Mesenchymal stem cell (in vitro differentiated cells and primary cell): ENCODE measurements around the gene XAF1. TPM values are rescaled to one million over a fixed set of nuclear protein-coding genes. Genes with fewer than 3 reads are reported as not detected.

Experiments
- DNase-seq: peaks from one replicate; pipeline ENCODE4 v3.0.0-alpha.2; 2013
- H2AFZ ChIP-seq: one replicate; pipeline ENCODE4 v1.6.1; 2013; ENCODE audit warnings: low read depth, mild to moderate bottlenecking, control low read depth, inconsistent platforms, low read length, moderate library complexity
- H2AK5ac ChIP-seq: 2 replicates; pipeline ENCODE4 v1.6.1; 2013; ENCODE audit warnings: low read length, moderate library complexity, mild to moderate bottlenecking, inconsistent platforms; ENCODE audit not compliant: severe bottlenecking
- H2BK120ac ChIP-seq: one replicate; pipeline ENCODE4 v1.6.1; 2013; ENCODE audit warnings: low read depth, mild to moderate bottlenecking, inconsistent platforms, low read length, moderate library complexity
- H2BK12ac ChIP-seq, 2 experiments: one replicate each; pipeline ENCODE4 v1.6.1; 2013; ENCODE audit warnings: inconsistent platforms in 2 of 2, low read length in 2 of 2, mild to moderate bottlenecking in 2 of 2, moderate library complexity in 2 of 2, control low read depth in 1 of 2
- H2BK15ac ChIP-seq: one replicate; pipeline ENCODE4 v1.6.1; 2013; ENCODE audit warnings: mild to moderate bottlenecking, low read depth, inconsistent platforms; ENCODE audit not compliant: poor library complexity, severe bottlenecking
- H2BK5ac ChIP-seq: 2 replicates; pipeline ENCODE4 v1.6.1; 2013; ENCODE audit warnings: low read depth, mild to moderate bottlenecking, low read length, control low read depth, inconsistent platforms; ENCODE audit not compliant: poor library complexity, severe bottlenecking
- H3K14ac ChIP-seq, 2 experiments: one replicate each; pipeline ENCODE4 v1.6.1; 2013; ENCODE audit warnings: inconsistent platforms in 2 of 2, low read length in 2 of 2, control low read depth in 1 of 2, mild to moderate bottlenecking in 1 of 2, moderate library complexity in 1 of 2
- H3K18ac ChIP-seq, 2 experiments: one replicate each; pipeline ENCODE4 v1.6.1; 2013; ENCODE audit warnings: inconsistent platforms in 2 of 2, low read length in 2 of 2, control low read depth in 1 of 2, low read depth in 1 of 2, mild to moderate bottlenecking in 1 of 2
- H3K23ac ChIP-seq, 2 experiments: one replicate each; pipeline ENCODE4 v1.6.1; 2013; ENCODE audit warnings: inconsistent platforms in 2 of 2, low read length in 2 of 2, mild to moderate bottlenecking in 2 of 2, moderate library complexity in 2 of 2, control low read depth in 1 of 2
- H3K27ac ChIP-seq: 2 replicates; pipeline ENCODE4 v1.5.1; 2013; ENCODE audit warnings: mild to moderate bottlenecking, moderate library complexity, low read length, control low read depth, inconsistent platforms; ENCODE audit not compliant: poor library complexity, severe bottlenecking
- H3K27me3 ChIP-seq, 2 experiments: 2 replicates each; pipeline versions ENCODE4 v1.6.1 to v1.7.0; 2013; ENCODE audit warnings: low read length in 2 of 2, mild to moderate bottlenecking in 2 of 2, moderate library complexity in 2 of 2, control low read depth in 1 of 2, inconsistent platforms in 1 of 2; ENCODE audit not compliant: control insufficient read depth in 1 of 2, insufficient read depth in 1 of 2
- H3K36me3 ChIP-seq, 2 experiments: 2 replicates each; pipeline versions ENCODE4 v1.6.1 to v1.7.0; 2013; ENCODE audit warnings: low read length in 2 of 2, control low read depth in 1 of 2, inconsistent platforms in 1 of 2, low read depth in 1 of 2, mild to moderate bottlenecking in 1 of 2; ENCODE audit not compliant: insufficient read depth in 2 of 2, control insufficient read depth in 1 of 2
- H3K4ac ChIP-seq, 2 experiments: one replicate each; pipeline ENCODE4 v1.6.1; 2013; ENCODE audit warnings: inconsistent platforms in 2 of 2, low read length in 2 of 2, mild to moderate bottlenecking in 2 of 2, moderate library complexity in 2 of 2, control low read depth in 1 of 2, low read depth in 1 of 2
- H3K4me1 ChIP-seq: 2 replicates; pipeline ENCODE4 v1.6.1; 2013; ENCODE audit warnings: low read depth, low read length, control low read depth; ENCODE audit not compliant: control insufficient read depth, insufficient read depth
- H3K4me2 ChIP-seq: 2 replicates; pipeline ENCODE4 v1.6.1; 2013; ENCODE audit warnings: low read length, mild to moderate bottlenecking, inconsistent platforms; ENCODE audit not compliant: poor library complexity, severe bottlenecking
- H3K4me3 ChIP-seq, 2 experiments: 2 replicates each; pipeline versions ENCODE4 v1.5.1 to v1.7.0; 2013; ENCODE audit warnings: low read length in 2 of 2, mild to moderate bottlenecking in 2 of 2, control low read depth in 1 of 2, low read depth in 1 of 2; ENCODE audit not compliant: insufficient read depth in 1 of 2
- H3K79me1 ChIP-seq: replicated peaks from 2 replicates; pipeline ENCODE4 v1.6.1; 2013; ENCODE audit warnings: mild to moderate bottlenecking, control low read depth, low read length, inconsistent platforms; ENCODE audit not compliant: poor library complexity, severe bottlenecking
- H3K9ac ChIP-seq: 2 replicates; pipeline ENCODE4 v1.7.0; 2013; ENCODE audit warnings: mild to moderate bottlenecking, low read length, moderate library complexity
- H3K9me3 ChIP-seq: 2 replicates; pipeline ENCODE4 v1.7.0; 2013; ENCODE audit warnings: mild to moderate bottlenecking, low read length; ENCODE audit not compliant: control insufficient read depth
- H4K8ac ChIP-seq: one replicate; pipeline ENCODE4 v1.6.1; 2013; ENCODE audit warnings: inconsistent platforms, mild to moderate bottlenecking, low read length, moderate library complexity
- H4K91ac ChIP-seq: one replicate; pipeline ENCODE4 v1.6.1; 2013; ENCODE audit warnings: mild to moderate bottlenecking, low read length, inconsistent platforms
- WGBS: methylation state at CpG from one replicate; pipeline ENCODE4 v1.1.7; 2013; ENCODE audit warnings: mixed read lengths; 5-methylcytosine and 5-hydroxymethylcytosine counted together
- polyA plus RNA-seq, 2 experiments: library from polyadenylated mRNA; stranded (reverse); fragments of 200-250 nt; gene quantifications; one replicate each; pipeline ENCODE4 v1.2.3, GENCODE V29; 2013

Gene XAF1
- 10.4 TPM for polyA plus RNA-seq (2013, experiment 1 of 2)
- polyA plus RNA-seq (2013, experiment 2 of 2), result 10.4 TPM

GRCh38 chr17:6755731-6756184 is at the start of gene XAF1:
XAF1 (plus strand) TSS chr17:6756046; CDS start chr17:6756079, 33 bp downstream.
- peak within 1 kb of the TSS in 1 of 2 experiments; percentile 85 for H3K18ac ChIP-seq
- no peaks in the 10 kb centered on the region for H3K27me3 ChIP-seq
- DNase-seq, result peak; percentile 69
- no peaks in the 10 kb centered on the region for H3K79me1 ChIP-seq
- no peak within 1 kb of the TSS for H2AK5ac ChIP-seq
- no peak within 1 kb of the TSS for H2BK5ac ChIP-seq
- no peak within 1 kb of the TSS for H3K4me2 ChIP-seq
- H2AFZ ChIP-seq, result peak within 1 kb of the TSS; percentile 55
- H2BK12ac ChIP-seq, result peak within 1 kb of the TSS in 1 of 2 experiments; percentile 51
- H3K4me3 ChIP-seq, result peak within 1 kb of the TSS in 1 of 2 experiments; percentile 83
- H3K9me3 ChIP-seq, result no peaks in the 10 kb centered on the region
- H3K36me3 ChIP-seq, result peaks cover 0 to 29% of the 10 kb centered on the region in 2 experiments
- peak within 1 kb of the TSS; percentile 73 for H2BK15ac ChIP-seq
- peak within 1 kb of the TSS; percentile 89 for H4K8ac ChIP-seq
- no peak within 1 kb of the TSS for H3K23ac ChIP-seq
- H3K27ac ChIP-seq, result no peak within 1 kb of the TSS
- H4K91ac ChIP-seq, result peak within 1 kb of the TSS; percentile 73
- WGBS, result 70% methylated on average over 14 of the region's 14 CpGs
- H3K4me1 ChIP-seq, result peaks cover 2% of the 10 kb centered on the region
- peak within 1 kb of the TSS in 1 of 2 experiments; percentile 97 for H3K14ac ChIP-seq
- H3K4ac ChIP-seq, result peak within 1 kb of the TSS; percentile 28 to 71
- H2BK120ac ChIP-seq, result peak within 1 kb of the TSS; percentile 11
- peak within 1 kb of the TSS; percentile 96 for H3K9ac ChIP-seq

GRCh38 chr17:6706499-6706898 is 49.3 kb upstream of the XAF1 start:
- Histone ChIP-seq H3K18ac (no peak overlapping the region), H3K9ac (no peak overlapping the region), H2BK5ac (no peak overlapping the region), H3K79me1 (no peaks in the 10 kb centered on the region), H3K27me3 (peaks cover 24 to 76% of the 10 kb centered on the region in 2 experiments), H3K36me3 (no peaks in the 10 kb centered on the region), H4K8ac (no peak overlapping the region), H3K9me3 (no peaks in the 10 kb centered on the region), H2BK12ac (no peak overlapping the region), H2BK15ac (no peak overlapping the region), H3K4me1 (no peaks in the 10 kb centered on the region), H2AFZ (no peak overlapping the region), H3K4me2 (no peak overlapping the region), H3K4ac (no peak overlapping the region), H3K14ac (no peak overlapping the region), H3K23ac (no peak overlapping the region), H2AK5ac (no peak overlapping the region), H3K27ac (no peak overlapping the region), H3K4me3 (no peak overlapping the region), H4K91ac (no peak overlapping the region), H2BK120ac (no peak overlapping the region)
- DNase-seq, result no peak
- 84% methylated on average over 14 of the region's 14 CpGs for WGBS

- peaks cover 29 to 79% of the 10 kb centered on the region in 2 experiments for H3K27me3 ChIP-seq
- no peaks in the 10 kb centered on the region for H3K79me1 ChIP-seq
- H3K14ac ChIP-seq, result no peak overlapping the region
- no peak overlapping the region for H2BK15ac ChIP-seq
- no peak overlapping the region for H3K4me2 ChIP-seq
- H2AFZ ChIP-seq, result no peak overlapping the region
- H2AK5ac ChIP-seq, result no peak overlapping the region
- no peaks in the 10 kb centered on the region for H3K9me3 ChIP-seq
- H3K9ac ChIP-seq, result no peak overlapping the region
- no peak overlapping the region for H3K23ac ChIP-seq
- no peak overlapping the region for H3K4ac ChIP-seq
- H3K27ac ChIP-seq, result no peak overlapping the region
- H4K8ac ChIP-seq, result no peak overlapping the region
- H3K4me1 ChIP-seq, result no peaks in the 10 kb centered on the region
- H3K4me3 ChIP-seq, result no peak overlapping the region
- no peaks in the 10 kb centered on the region for H3K36me3 ChIP-seq
- H2BK120ac ChIP-seq, result no peak overlapping the region
- no peak overlapping the region for H2BK5ac ChIP-seq
- no peak overlapping the region for H3K18ac ChIP-seq
- H4K91ac ChIP-seq, result no peak overlapping the region
- 84% methylated on average over 8 of the region's 8 CpGs for WGBS
- no peak for DNase-seq
- H2BK12ac ChIP-seq, result no peak overlapping the region
Measured at GRCh38 chr17:6706996-6707395, 48.9 kb upstream of the XAF1 start.

GRCh38 chr17:6708357-6708961 is 47.4 kb upstream of the XAF1 start:
- H3K18ac ChIP-seq, result no peak overlapping the region
- H3K79me1 ChIP-seq, result no peaks in the 10 kb centered on the region
- no peak overlapping the region for H2BK15ac ChIP-seq
- peaks cover 6% of the 10 kb centered on the region for H3K4me1 ChIP-seq
- H3K36me3 ChIP-seq, result no peaks in the 10 kb centered on the region
- peaks cover 42 to 86% of the 10 kb centered on the region in 2 experiments for H3K27me3 ChIP-seq
- H2AFZ ChIP-seq, result no peak overlapping the region
- no peak overlapping the region for H3K4me2 ChIP-seq
- no peak overlapping the region for H2BK12ac ChIP-seq
- H4K8ac ChIP-seq, result no peak overlapping the region
- no peak overlapping the region for H3K9ac ChIP-seq
- WGBS, result 91% methylated on average over 11 of the region's 12 CpGs
- H3K4ac ChIP-seq, result no peak overlapping the region
- no peak overlapping the region for H2AK5ac ChIP-seq
- H3K9me3 ChIP-seq, result no peaks in the 10 kb centered on the region
- no peak overlapping the region for H2BK5ac ChIP-seq
- no peak overlapping the region for H4K91ac ChIP-seq
- no peak overlapping the region for H3K23ac ChIP-seq
- H3K4me3 ChIP-seq, result no peak overlapping the region
- no peak overlapping the region for H2BK120ac ChIP-seq
- DNase-seq, result no peak
- no peak overlapping the region for H3K27ac ChIP-seq
- no peak overlapping the region for H3K14ac ChIP-seq
